Urinary bladder (tissue), 4 donors: Measurements from ENCODE around the gene SPINK14. TPM values are rescaled to one million over a fixed set of nuclear protein-coding genes. Genes with fewer than 3 reads are reported as not detected.

ENCODE experiments used
- DNase-seq: peaks from one replicate; pipeline ENCODE4 v3.0.0-alpha.2; 2015; ENCODE audit errors: extremely low spot score
- H3K27ac ChIP-seq: one replicate; pipeline ENCODE4 v1.5.1; 2013; ENCODE audit warnings: low read depth, mild to moderate bottlenecking, moderate library complexity
- H3K36me3 ChIP-seq: one replicate; pipeline ENCODE4 v1.6.1; 2013; ENCODE audit warnings: mild to moderate bottlenecking, moderate library complexity; ENCODE audit not compliant: insufficient read depth
- H3K4me1 ChIP-seq: one replicate; pipeline ENCODE4 v1.6.1; 2013; ENCODE audit warnings: mild to moderate bottlenecking, moderate library complexity; ENCODE audit not compliant: insufficient read depth
- H3K4me3 ChIP-seq: one replicate; pipeline ENCODE4 v1.5.1; 2013; ENCODE audit warnings: low read depth, low read length
- WGBS: extraction: QIAGEN DNeasy Blood & Tissue Kit; methylation state at CpG from one replicate; pipeline ENCODE4 v1.1.7; 2013; 5-methylcytosine and 5-hydroxymethylcytosine counted together
- polyA plus RNA-seq: library from polyadenylated mRNA; stranded (reverse); fragments of 200-250 nt; gene quantifications from one replicate; pipeline ENCODE4 v1.2.3, GENCODE V29; 2013
- total RNA-seq: library from RNA; depleted of rRNA; stranded (reverse); fragments of >200 nt; gene quantifications from one replicate; pipeline ENCODE4 v1.2.3, GENCODE V29; 2014
- donor health status: healthy with polysubstance abuse.
- donor health status: healthy.

SPINK14 gene, protein sequence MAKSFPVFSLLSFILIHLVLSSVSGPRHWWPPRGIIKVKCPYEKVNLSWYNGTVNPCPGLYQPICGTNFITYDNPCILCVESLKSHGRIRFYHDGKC
- total RNA-seq: not detected
- polyA plus RNA-seq: not detected

DNA sequence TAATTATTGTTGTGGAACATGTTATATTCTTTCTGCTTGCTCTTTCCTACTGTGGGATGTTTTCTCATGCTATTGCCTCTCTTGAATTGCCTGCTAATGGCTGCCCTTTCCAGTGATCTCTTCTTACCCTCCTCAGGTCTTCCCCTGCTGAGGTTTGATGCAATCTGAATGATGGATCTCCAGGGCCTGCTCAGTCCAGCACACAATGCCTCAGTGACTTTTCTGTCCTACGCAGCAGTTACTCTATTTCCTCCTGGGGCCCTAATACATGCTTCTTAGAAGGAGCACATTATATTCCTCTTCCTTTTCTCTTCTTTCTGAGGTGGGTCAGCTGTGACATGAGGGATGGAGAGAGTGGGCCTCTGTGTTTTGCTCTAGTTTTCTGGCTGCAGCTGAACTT lies at the start of gene SPINK14:
SPINK14 (plus strand) TSS at position 301 of the 400 bp plus-strand sequence. CDS start 1,187 bp downstream, outside the sequence.
- Histone ChIP-seq H3K36me3 (no peaks in the 10 kb centered on the region), H3K4me1 (no peaks in the 10 kb centered on the region), H3K27ac (no peak within 1 kb of the TSS), H3K4me3 (no peak within 1 kb of the TSS)
- WGBS: 95% methylated on average over 1 of the region's 1 CpG
- no peak for DNase-seq

GRCh38 chr5:148120317-148120716 lies 48.0 kb upstream of the SPINK14 start:
- DNase-seq: no peak
- Histone ChIP-seq H3K4me3 (no peak overlapping the region), H3K4me1 (no peaks in the 10 kb centered on the region), H3K36me3 (no peaks in the 10 kb centered on the region), H3K27ac (no peak overlapping the region)
- 94% methylated on average over 3 of the region's 3 CpGs for WGBS

- no peaks in the 10 kb centered on the region for H3K36me3 ChIP-seq
- WGBS: 59% methylated on average over 3 of the region's 3 CpGs
- no peak overlapping the region for H3K4me3 ChIP-seq
- H3K4me1 ChIP-seq: no peaks in the 10 kb centered on the region
- H3K27ac ChIP-seq: no peak overlapping the region
- no peak for DNase-seq
These were observed 42.7 kb upstream of the SPINK14 start for GRCh38 chr5:148125641-148126040.

- Histone ChIP-seq H3K36me3 (no peaks in the 10 kb centered on the region), H3K4me1 (no peaks in the 10 kb centered on the region), H3K27ac (no peak overlapping the region), H3K4me3 (no peak overlapping the region)
- WGBS: 72% methylated on average over 5 of the region's 5 CpGs
- no peak for DNase-seq
These were observed 33.0 kb upstream of the SPINK14 start for GRCh38 chr5:148135091-148136048.

GRCh38 chr5:148140846-148141245 lies 27.5 kb upstream of the SPINK14 start:
- H3K4me3 ChIP-seq: no peak overlapping the region
- 57% methylated on average over 3 of the region's 3 CpGs for WGBS
- no peak overlapping the region for H3K27ac ChIP-seq
- no peaks in the 10 kb centered on the region for H3K36me3 ChIP-seq
- DNase-seq: no peak
- H3K4me1 ChIP-seq: no peaks in the 10 kb centered on the region

DNA sequence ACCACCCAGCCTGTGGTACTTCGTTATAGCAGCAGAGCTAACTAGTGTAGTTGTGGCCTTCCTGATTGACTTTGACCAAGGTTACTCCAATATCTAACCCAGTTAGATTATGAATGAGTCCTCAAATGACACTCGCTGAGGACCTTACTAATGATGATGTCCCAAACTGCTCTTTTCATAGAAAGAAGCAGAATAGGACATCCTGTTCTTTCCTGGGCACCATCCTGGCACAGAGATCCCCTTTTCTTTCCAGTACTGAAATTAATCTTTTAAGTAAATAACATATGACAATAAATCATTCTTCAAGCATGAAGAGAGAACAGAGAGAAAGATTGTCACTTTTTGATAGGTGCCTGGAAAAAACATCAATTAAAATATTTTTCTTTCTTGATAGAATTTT lies 26.7 kb upstream of the SPINK14 start:
- Histone ChIP-seq H3K27ac (no peak overlapping the region), H3K4me3 (no peak overlapping the region), H3K36me3 (no peaks in the 10 kb centered on the region), H3K4me1 (no peaks in the 10 kb centered on the region)
- DNase-seq: no peak
- WGBS: 77% methylated on average over 2 of the region's 2 CpGs

- Histone ChIP-seq H3K36me3 (no peaks in the 10 kb centered on the region), H3K27ac (no peak overlapping the region), H3K4me1 (no peaks in the 10 kb centered on the region), H3K4me3 (no peak overlapping the region)
- DNase-seq: peak; percentile 43
These were observed 22.4 kb upstream of the SPINK14 start for GRCh38 chr5:148145916-148146315.

GRCh38 chr5:148146487-148146886 lies 21.9 kb upstream of the SPINK14 start:
- no peak for DNase-seq
- H3K36me3 ChIP-seq: no peaks in the 10 kb centered on the region
- no peak overlapping the region for H3K4me3 ChIP-seq
- no peak overlapping the region for H3K27ac ChIP-seq
- WGBS: 91% methylated on average over 1 of the region's 1 CpG
- no peaks in the 10 kb centered on the region for H3K4me1 ChIP-seq

DNA sequence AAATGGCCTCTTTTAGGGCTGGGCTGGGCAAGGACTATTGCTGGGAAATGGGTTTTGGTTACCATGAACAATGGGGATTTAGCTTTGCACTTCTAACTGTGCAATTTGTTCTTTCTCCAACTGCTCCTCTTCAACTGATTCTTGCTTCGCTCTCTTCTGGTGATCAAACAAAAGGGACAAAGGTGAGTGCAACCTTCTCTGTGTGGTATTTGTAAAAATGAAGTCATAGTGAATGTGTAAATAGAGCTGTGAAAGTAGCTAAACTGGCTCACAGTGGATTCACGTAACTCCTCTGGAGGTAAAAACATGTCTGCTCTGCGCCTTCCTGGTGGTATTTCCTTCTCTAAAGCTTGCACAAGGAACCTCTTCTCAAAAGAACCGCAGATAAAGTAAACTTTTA lies 20.9 kb upstream of the SPINK14 start:
- no peaks in the 10 kb centered on the region for H3K4me1 ChIP-seq
- no peak overlapping the region for H3K27ac ChIP-seq
- H3K36me3 ChIP-seq: no peaks in the 10 kb centered on the region
- DNase-seq: peak; percentile 53
- 62% methylated on average over 4 of the region's 4 CpGs for WGBS
- H3K4me3 ChIP-seq: no peak overlapping the region

- DNase-seq: no peak
- WGBS: 66% methylated on average over 2 of the region's 2 CpGs
- Histone ChIP-seq H3K4me3 (no peak overlapping the region), H3K4me1 (no peaks in the 10 kb centered on the region), H3K27ac (no peak overlapping the region), H3K36me3 (no peaks in the 10 kb centered on the region)
These were observed 16.5 kb upstream of the SPINK14 start for GRCh38 chr5:148151872-148152271.

- H3K36me3 ChIP-seq: no peaks in the 10 kb centered on the region
- no peak overlapping the region for H3K27ac ChIP-seq
- no peaks in the 10 kb centered on the region for H3K4me1 ChIP-seq
- DNase-seq: no peak
- H3K4me3 ChIP-seq: no peak overlapping the region
These were observed 15.6 kb upstream of the SPINK14 start for GRCh38 chr5:148152781-148153180.

DNA sequence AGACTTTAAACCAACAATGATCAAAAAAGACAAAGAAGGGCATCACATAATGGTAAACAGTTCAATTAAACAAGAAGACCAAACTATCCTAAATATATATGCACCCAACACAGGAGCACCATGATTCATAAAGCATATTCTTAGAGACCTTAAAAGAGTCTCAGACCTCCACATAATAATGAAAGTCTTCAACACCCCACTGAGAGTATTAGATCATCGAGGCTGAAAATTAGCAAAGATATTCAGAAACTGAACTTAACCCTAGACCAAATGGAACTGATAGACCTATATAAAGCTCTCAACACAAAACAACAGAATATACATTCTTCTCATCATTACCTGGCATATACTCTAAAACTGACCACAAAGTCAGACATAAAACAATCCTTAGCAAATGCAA lies 11.7 kb upstream of the SPINK14 start:
- WGBS: 95% methylated on average over 1 of the region's 1 CpG
- Histone ChIP-seq H3K4me3 (no peak overlapping the region), H3K27ac (no peak overlapping the region), H3K36me3 (no peaks in the 10 kb centered on the region), H3K4me1 (no peaks in the 10 kb centered on the region)
- DNase-seq: no peak

DNA sequence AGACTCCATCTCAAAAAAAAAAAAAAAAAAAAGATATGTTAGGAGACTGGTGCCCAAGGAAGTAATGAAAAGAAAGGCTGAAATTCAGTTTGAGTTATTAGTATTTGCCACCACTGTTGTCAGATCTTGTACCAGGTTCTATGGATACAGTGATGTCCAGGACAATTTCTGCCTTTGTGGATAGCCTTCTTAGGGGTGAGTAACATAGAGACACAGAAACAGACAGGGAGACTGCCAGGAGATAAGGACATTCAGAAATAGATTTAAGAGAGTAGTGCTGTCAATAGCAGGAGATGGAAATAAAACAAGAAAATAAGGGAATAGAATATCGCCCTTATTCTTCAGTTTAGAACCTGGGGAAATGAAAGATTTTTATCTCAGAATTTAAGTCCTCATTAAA lies 6.3 kb upstream of the SPINK14 start:
- H3K4me3 ChIP-seq: no peak overlapping the region
- H3K27ac ChIP-seq: no peak overlapping the region
- DNase-seq: no peak
- no peaks in the 10 kb centered on the region for H3K4me1 ChIP-seq
- whole genome bisulfite sequencing: 91% methylated on average over 1 of the region's 1 CpG
- no peaks in the 10 kb centered on the region for H3K36me3 ChIP-seq

GRCh38 chr5:148163345-148163744 lies 5.0 kb upstream of the SPINK14 start:
- H3K4me1 ChIP-seq: no peaks in the 10 kb centered on the region
- no peak overlapping the region for H3K4me3 ChIP-seq
- no peaks in the 10 kb centered on the region for H3K36me3 ChIP-seq
- no peak for DNase-seq
- WGBS: 84% methylated on average over 1 of the region's 1 CpG
- H3K27ac ChIP-seq: no peak overlapping the region
